HT1080 (cell line): Measurements from ENCODE around the gene IGF1R. TPM values are rescaled to one million over a fixed set of nuclear protein-coding genes. Genes with fewer than 3 reads are reported as not detected.

ENCODE experiments used
- DNase-seq: peaks from one replicate; pipeline ENCODE4 v3.0.0-alpha.2; 2015; ENCODE audit warnings: low read depth
- total RNA-seq: library from RNA; depleted of rRNA; stranded (reverse); fragments of >200 nt; shearing (Covaris generic); gene quantifications from 2 replicates; pipeline ENCODE4 v1.2.3, GENCODE V29; 2014

IGF1R gene
- total RNA-seq, 1 experiment from 2014 or later = 13.4 TPM

DNA sequence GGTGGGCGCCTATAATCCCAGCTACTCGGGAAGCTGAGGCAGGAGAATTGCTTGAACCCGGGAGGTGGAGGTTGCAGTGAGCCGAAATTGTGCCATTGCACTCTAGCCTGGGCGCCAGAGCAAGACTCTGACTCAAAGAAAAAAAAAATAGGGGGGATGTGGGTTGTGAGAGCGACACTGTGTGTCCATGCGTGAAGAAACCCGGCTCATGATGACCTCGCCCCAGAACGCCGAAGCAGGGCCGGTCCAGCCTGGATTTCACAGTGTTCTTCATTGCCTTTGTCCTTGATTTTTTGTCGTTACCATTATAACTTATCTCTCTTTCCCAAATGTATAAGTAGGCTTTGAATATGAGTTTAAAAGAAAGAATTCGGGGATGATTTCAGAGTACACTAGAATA lies 230.5 kb downstream of the IGF1R start:
- DNase-seq = no peak

DNA sequence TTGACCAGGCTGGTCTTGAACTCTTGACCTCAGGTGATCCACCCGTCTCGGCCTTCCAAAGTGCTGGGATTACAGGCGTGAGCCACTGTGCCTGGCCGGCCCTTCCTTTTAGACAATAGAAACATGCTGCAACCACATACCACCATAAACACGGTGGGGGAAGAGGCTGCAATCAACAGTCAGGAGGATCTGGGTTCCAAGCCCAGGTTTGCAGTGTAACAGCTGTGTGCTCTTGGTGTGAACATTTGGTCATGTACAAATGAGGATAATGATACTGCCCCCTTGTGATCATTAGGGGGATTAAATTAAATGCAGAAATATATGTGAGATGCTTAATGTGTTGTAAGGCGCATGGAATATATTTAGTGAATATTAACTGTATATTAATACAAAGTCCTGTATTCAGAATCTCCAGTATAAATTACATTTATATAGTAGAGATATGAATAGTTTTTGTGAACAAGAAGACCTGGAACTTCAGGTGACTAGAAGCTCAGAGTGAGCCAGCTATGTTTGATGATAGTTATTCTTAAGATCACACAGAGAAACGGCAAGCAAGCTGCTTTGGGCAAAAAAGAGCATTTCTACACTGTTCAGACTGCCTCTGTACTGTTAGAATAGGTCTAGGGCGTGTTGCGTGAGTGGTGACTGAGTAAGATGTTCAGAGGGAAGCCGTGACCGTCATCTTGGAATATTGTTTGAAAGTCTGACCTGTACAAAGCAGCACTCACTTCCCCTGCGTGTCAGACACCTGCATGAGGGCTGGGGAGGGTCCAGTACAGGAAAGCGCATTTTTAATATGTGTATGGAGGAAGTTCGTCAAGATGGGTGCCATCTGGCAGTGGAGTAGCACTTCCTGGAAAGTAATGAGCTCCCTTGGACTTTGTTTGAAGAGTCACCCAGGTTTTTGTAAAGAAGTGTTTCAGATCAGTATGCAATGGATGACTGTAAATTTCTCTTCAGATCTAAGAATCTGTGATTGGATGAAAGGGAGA lies 233.5 kb downstream of the IGF1R start:
- peak; percentile 44 for DNase-seq

DNA sequence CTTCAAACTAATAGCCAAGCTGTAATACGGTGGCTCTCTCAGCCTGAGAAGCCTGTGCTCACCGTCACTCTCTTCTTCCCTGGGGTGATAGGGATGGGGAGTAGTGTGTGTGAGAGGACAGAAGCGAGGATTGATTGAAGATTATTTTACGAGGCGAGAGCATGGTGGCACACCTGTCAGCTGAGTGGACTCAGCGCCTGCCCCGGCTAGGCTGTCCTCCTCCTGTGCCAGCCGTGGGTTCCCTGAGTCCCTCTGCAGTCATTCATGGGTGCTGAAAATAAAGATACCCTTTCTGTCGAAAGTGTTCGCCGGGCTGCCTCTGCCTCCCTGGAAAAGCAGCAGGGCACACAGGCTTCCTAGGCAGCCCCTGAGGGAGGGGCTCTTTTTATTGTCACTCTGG lies 235.1 kb downstream of the IGF1R start:
- DNase-seq = no peak

DNA sequence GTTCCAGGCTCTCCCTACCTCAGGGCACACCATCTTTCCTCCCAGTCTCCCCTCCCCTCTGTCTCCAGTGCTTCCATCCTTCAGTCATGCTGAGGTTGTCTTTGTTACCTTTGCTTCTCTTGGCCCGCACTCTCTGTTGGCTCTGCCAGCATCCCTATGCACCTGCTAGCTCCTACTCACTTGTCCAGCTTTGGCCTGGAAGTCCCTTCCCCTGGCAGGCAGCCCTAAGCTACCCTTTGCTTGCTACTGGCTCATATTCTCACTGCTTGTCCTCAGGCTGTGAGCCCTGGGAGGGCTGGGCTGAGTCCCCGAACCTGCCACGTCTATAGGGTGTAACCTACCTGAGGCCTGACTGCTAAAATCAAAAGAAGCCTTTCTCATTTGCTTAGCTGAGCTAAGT lies 236.6 kb downstream of the IGF1R start:
- DNase-seq = no peak

DNA sequence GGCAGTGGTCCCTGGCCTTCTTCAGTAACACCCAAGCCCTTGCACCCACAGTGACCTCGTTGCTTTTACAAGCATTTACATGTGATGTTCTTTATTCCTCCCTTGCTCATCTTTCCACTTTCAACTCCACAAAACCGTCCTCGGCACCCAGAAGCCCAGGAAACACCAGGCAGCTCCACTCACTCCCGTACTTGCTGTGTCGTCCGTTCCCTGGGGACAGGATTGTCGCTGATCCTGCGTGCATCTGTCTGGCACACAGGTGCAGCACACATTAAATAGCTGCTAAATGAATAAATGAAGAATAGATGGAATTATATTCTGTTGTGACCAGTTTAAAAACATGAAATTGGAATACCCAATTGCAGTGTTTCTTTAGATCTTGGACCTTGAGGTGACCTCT lies 239.6 kb downstream of the IGF1R start:
- no peak for DNase-seq

DNA sequence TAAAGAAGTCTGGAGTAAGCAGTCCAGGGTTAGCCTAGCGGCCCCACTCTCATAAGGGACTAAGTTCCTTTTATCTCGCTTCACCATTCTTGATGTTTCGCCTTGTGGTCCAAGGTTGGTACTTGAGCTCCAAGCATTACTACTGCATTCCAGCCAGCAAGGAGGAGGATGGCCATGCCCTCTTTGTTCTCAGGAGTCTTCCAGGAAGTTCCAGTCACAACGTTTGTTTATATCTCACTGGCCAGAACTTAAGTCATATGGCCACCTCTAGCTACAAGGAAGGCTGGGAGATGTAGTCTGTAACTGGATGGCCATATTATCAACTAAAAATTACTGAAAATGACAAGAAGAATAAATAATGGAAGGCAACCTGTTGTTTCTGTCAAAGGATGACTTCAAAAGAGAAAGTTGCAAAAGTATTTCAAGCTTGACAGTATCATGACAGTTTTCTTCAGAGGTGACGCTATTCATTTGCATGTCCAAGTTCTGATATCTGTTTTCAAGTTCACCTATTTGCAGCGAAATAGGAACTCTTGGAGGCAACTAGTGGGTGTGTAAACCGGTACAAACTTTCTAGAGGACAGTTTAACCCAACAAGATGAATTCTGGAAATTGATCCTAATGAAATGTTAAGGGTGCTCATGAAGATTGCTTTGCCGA lies 240.6 kb downstream of the IGF1R start:
- DNase-seq = peak; percentile 72

DNA sequence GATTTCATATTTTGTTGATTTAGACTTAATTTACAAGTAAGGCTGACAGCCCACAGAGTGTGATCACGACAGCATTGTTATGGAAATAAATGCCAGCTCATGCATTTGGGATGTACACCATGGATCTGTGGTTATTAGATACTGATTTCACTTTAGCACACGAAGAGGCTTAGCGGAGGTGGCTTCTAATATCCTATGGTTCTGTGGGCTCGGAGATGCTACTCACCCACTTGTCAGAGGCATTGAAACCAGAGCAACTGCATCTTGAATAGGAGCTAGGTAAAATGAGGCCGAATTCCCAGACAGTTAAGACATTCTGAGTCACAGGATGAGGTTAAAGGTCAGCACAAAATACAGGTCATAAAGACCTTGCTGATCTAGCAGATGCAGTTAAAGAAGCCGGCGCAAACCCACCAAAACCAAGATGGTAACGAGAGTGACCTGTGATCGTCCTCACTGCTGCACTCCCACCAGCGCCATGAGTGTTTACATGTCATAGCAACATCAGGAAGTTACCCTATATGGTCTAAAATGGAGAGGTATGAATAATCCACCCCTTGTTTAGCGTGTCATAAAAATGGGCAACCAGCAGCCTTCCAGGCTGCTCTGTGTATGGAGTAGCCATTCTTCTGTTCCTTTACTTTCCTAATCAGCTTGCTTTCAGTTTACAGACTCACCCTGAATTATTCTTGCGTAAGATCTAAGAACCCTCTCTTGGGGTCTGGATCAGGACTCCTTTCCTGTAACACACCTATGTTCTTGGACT lies 241.8 kb downstream of the IGF1R start:
- DNase-seq = peak; percentile 91

DNA sequence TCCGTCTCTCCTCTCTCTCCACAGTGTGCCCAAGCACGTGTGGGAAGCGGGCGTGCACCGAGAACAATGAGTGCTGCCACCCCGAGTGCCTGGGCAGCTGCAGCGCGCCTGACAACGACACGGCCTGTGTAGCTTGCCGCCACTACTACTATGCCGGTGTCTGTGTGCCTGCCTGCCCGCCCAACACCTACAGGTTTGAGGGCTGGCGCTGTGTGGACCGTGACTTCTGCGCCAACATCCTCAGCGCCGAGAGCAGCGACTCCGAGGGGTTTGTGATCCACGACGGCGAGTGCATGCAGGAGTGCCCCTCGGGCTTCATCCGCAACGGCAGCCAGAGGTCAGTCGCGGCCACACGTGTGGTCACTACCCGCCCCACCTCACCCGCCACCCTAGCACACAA lies 243.0 kb downstream of the IGF1R start:
- no peak for DNase-seq

DNA sequence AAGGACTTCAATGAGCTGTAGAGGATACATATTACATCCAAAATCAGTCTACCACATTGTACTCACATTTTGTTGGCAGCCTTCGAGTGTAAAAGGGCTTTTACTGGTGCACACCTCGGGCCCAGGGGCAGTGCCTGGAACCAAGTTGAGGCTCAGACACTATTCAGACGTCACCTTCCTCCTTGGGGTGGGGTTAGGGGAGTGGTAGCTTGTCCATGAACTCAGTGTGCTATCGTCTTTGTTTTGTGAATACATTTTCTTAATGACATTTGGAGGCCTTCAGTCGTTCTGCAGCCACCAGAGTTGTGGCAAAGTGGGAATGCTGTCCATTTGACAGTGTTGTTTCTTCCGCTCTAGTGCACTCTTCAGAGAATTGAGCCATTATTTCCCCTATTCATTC lies 245.1 kb downstream of the IGF1R start:
- no peak for DNase-seq

DNA sequence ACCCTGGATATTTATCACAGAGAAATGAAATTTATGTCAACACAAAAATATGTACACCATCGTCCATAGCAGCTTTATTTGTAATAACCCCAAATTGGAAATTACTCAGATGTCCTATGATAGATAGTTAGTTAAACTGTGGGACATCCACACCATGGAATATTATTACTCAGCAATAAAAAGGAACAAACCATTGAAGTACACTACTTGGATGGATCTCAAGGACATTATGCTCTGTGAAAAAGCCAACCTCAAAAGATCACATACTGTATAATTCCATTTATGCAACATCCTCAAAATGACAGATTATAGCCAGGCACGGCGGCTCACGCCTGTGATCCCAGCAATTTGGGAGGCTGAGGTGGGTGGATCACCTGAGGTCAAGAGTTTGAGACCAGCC lies 246.0 kb downstream of the IGF1R start:
- no peak for DNase-seq

DNA sequence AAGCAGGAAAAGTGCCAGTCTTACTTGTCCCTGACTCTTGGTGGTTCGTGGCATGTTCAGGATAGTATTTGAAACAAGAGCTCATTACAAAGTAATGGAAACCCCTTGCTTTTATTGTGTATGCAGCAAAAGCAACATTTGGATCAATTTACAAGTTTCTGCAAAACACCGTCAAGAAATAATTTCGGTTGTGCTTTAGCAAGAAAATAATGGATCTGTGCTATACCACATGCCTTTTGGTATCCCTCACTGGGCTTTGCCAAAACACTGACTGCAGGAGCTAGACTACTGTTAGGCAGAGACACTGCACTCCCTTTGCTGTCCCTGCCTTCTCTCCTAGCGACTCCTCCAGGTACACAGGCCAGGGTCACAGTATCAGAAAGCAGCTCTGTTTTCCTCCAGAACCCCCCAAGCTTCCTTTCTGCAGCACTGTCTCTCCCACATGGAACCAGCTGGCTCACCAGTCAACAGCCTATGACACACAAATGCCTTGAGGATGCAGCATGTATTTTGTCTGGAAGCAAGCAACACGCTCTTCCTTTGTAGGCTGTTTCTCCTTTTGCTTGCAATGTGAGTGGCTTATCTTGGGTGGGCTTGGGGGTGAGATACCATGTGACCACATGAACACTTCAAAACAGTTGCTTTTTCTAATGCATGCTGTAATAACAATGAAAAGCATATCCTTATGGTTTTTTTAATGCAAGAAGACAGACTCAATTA lies 247.8 kb downstream of the IGF1R start:
- peak; percentile 63 for DNase-seq

DNA sequence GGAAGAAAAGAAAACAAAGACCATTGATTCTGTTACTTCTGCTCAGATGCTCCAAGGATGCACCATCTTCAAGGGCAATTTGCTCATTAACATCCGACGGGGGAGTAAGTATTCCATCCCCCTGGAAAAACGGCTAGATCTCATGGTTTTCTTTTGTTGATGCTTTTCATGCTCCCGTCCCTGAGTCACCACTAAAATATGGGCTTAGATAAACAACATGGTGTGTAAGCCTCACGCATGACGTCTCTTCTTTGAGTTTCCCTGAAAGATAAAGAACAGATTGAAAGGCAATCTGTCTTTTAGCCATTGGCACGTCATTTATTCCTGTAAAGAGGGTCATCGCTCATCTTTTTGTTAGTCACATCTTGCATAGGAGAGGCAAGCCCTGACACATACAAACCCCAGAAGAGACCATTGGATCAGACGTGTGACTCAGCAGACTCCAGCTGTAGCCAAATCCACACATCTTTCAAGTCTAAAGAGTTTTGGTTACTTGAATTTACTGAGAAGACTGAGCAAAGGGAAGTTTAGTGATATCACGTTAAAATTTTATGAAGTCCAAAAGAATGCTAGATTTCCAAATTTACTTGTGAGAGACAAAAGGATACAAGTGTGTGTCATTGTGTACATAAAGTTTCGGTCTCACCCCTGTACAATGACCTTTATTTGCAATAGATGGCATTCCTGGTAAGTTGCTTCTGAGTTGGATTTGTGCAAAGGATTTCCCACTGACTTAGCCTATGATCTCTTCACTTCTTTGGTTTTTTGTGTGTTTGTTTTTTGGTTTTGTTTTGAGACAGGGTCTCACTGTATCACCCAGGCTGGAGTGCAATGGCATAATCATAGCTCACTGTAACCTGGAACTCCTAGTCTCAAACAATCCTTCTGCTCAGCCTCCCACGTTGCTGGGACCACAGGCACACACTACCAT lies 248.7 kb downstream of the IGF1R start:
- DNase-seq = peak; percentile 99

DNA sequence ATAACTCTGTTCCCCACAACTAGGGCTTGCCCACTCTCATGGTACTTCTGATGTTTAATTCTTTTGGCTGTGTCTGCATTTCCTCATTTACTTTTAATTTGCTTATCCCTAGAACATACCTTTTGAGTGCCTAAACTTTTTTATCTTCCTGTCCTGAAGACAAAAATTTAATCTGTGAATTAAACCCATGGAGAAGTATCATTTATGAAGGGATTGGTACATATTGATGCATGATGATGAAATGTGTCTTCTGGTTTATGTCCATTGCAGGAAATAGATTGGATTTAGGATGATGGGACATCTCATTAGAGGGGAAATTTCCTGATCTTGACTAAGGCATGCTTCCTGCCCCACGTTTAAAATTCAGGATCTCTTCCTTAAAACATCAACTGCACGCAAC lies 249.8 kb downstream of the IGF1R start:
- no peak for DNase-seq

DNA sequence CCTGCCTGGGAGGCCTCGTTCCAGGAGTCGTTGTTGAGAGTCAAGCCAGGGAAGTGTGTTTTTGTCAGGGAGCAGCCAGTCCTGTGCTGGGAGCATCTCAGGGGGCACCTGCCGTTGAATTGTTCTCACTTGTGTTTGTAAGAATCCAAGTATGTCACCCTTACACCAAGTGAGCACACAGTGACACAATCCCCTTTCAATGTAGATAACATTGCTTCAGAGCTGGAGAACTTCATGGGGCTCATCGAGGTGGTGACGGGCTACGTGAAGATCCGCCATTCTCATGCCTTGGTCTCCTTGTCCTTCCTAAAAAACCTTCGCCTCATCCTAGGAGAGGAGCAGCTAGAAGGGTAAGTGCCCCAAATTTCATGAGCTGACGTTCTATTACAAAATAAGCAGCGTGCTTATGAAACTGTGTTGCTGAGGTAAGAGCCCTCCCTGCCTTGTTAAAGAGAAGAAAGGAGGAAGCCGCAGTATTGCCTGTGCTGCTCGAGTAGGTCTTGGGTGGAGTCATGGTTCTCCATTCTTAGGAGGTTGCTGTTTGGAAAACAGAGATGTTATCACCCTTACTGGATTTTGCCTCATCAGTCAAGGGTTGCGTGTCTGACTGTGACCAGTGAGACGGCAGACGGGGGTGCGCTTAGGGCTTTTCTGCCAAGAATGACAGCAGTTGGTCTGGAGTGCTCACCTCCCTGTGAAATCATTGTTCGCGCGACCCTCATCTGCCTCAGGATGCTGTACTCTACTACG lies 251.1 kb downstream of the IGF1R start:
- DNase-seq = no peak

DNA sequence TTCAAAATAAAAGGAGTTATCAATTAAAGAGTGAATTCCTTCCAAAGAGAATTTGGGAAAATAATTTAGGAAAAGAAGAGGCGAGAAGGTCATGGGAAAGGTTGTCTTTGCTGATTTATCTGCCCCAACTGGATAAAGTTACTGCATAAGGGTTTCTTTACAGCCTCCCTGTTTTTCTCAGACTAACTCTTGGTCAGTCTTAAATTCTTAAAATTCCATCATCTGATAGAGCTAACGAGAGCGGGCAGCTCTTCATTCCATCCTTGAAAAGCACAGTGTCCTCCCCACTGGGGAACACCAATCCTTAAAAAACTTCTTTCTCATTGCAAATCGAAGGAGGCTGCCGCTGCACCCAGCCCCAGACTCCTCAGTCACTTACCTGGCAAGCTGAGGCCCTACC lies 252.0 kb downstream of the IGF1R start:
- no peak for DNase-seq

DNA sequence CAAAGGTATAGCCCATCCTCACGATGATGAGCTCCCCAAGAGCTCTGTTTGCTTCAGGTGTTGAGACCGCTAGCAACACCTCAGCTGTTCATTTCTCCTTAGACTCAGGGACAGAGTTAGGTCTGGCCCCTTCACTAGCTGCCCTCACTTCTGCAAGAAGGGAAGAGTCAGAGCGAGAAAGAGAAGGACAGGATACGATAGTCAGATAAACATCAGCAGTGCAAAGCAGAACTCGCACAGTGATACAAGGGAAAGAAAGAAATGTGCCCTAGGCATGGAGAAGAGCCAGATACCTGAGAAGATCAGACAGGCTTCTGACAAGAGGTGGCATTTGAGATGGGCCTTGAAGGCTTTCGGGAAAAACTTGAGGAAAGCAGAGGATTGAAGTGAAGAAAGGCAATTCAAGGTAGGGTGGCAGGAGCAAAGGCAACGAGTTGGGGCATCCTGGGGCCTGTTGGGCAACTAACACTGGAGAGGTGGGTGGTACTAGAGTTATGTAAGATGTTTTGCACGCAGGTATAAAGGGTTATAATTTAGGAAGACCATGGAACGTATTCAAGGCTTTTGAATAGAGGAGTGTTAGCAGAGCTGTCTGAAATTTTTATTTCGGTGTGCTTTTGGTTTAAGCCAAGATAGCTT lies 253.2 kb downstream of the IGF1R start:
- DNase-seq = no peak

DNA sequence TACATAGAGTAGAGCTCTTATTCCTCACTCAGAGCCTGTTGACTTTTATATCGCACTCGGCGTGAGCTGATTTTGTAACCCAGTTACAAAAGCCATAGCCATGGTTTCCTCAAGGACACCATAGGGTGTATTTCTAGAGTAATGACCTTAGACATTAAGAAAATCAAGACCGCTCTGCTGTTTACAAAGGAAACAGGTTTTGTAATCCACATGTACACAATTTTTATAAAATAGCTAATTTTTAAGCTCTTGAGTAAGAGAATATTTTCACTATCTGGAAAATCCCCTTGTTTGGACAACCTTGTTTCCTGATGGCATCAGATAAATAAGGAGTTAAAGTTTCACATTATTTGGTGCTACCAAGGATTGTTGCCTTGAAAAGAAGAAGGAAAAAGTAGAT lies 254.6 kb downstream of the IGF1R start:
- no peak for DNase-seq

DNA sequence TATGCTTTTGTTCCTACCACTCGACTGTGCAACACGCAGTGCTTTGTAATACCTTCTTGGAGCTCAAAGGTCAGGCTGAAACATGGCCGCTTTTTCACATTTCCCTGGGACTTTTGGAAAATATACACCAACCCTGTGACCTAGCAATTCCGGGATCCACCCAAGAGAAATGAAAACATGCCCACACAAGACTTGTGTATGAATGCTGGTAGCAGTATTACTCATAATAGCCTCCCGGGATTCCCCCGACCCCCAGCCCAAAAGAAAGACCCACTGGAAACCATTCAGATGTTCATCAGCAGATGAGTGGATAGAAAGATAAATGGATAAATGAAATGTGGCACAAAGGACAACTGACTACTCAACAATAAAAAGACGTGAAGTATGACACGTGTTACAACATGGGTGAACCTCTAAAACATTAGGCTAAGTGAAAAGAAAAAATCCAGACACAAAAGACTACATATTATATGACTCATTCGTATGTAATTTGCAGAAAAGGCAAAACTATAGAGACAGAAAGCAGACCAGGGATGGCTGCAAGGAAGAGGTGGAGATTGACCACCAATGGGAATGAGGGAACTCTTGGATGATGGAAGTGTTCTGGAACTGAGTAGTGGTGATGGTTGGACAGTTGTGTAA lies 255.2 kb downstream of the IGF1R start:
- peak; percentile 61 for DNase-seq
